Subcutaneous adipose tissue (tissue), 4 donors: Measurements from ENCODE around the gene CDR2. TPM values are rescaled to one million over a fixed set of nuclear protein-coding genes. Genes with fewer than 3 reads are reported as not detected.

Source experiments
- CTCF ChIP-seq: fragments of 450-650 bp; IDR thresholded peaks from one replicate; pipeline ENCODE4 v1.5.1; 2016; ENCODE audit warnings: low read depth, mild to moderate bottlenecking, control low read depth, antibody characterized with exemption, moderate library complexity
- total RNA-seq, 4 donors: library from RNA; depleted of rRNA; stranded (reverse); fragments of >200 nt; gene quantifications; one replicate each; pipeline ENCODE4 v1.1.0, GENCODE V29; 2016

CDR2 gene
- total RNA-seq, 4 donors from 2014 or later, result 15.0 to 28.2 (median 16.0) TPM

- TF ChIP-seq CTCF, result no peak
These were observed 77.1 kb downstream of the CDR2 start, which contains the start of gene POLR3E for GRCh38 chr16:22297114-22297870. Gene POLR3E (plus strand): TSS chr16:22297409. CDS start chr16:22302969, 5,560 bp downstream.

- TF ChIP-seq CTCF, result no peak
These were observed 78.0 kb downstream of the CDR2 start for GRCh38 chr16:22296225-22297113.

Other genes with a start within 250 kb of the CDR2 start
- under 1 TPM in 1 of 4 donors, not detected in 3; 0.22 TPM for gene SDR42E2, start 212.1 kb downstream of the CDR2 start, total RNA-seq
- gene EEF2K, start 168.3 kb downstream of the CDR2 start, total RNA-seq, result 10 to 100 TPM; 24.6 to 55.6 (median 35.7) TPM
- 10 to 100 TPM; 29.2 to 48.4 (median 40.5) TPM for gene POLR3E, start 77.2 kb downstream of the CDR2 start, total RNA-seq
- 100 to 1,000 TPM; 239 to 638 (median 318) TPM for gene NPIPB5, start 136.3 kb upstream of the CDR2 start, total RNA-seq